ENCODE data around the gene ABHD5. TPM values are rescaled to one million over a fixed set of nuclear protein-coding genes. Genes with fewer than 3 reads are reported as not detected.
A peak's percentile ranks its signal among the peaks of the same experiment; 100 is the strongest.

The ABHD5 gene
- total RNA-seq, 1 experiment from 2014 or later, result 20.3 TPM

- Mint-ChIP-seq H3K4me1 (ENCODE audit: low read depth, unreplicated experiment) (no peaks in the 10 kb centered on the region), H3K27ac (ENCODE audit: unreplicated experiment) (no peak overlapping the region), H3K27me3 (ENCODE audit: unreplicated experiment) (no peaks in the 10 kb centered on the region)
Measured at GRCh38 chr3:43734685-43735084, 43.9 kb downstream of the ABHD5 start.

DNA sequence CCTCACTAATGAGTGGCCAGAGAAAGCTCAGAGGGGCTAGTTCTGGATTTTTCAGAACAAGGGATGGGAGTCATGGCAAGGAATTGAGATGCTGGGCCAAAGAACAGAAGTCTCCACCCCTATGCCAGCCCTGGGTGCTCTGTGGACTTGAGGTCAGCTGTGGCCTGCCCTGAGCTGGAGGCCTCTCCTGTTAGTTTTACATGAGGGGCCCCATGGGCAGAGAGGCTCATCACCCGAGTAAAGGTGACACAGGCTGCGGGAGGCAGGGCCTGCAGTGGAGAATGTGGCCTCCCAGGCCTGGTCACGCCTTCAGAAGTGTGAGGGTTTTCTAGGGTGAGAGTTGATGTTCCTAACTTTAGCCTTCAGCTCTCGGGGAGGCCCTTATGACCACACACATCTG lies 44.9 kb downstream of the ABHD5 start:
- intact Hi-C loops (cut with micrococcal nuclease; ENCODE audit: unreplicated experiment), result no loop called here
- TF ChIP-seq, protein P1, sequence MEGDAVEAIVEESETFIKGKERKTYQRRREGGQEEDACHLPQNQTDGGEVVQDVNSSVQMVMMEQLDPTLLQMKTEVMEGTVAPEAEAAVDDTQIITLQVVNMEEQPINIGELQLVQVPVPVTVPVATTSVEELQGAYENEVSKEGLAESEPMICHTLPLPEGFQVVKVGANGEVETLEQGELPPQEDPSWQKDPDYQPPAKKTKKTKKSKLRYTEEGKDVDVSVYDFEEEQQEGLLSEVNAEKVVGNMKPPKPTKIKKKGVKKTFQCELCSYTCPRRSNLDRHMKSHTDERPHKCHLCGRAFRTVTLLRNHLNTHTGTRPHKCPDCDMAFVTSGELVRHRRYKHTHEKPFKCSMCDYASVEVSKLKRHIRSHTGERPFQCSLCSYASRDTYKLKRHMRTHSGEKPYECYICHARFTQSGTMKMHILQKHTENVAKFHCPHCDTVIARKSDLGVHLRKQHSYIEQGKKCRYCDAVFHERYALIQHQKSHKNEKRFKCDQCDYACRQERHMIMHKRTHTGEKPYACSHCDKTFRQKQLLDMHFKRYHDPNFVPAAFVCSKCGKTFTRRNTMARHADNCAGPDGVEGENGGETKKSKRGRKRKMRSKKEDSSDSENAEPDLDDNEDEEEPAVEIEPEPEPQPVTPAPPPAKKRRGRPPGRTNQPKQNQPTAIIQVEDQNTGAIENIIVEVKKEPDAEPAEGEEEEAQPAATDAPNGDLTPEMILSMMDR (IDR thresholded peaks at IDR 0.05; ENCODE audit: unreplicated experiment), result no peak
- no peaks in the 10 kb centered on the region for H3K27me3 Mint-ChIP-seq (ENCODE audit: unreplicated experiment)
- H3K27ac Mint-ChIP-seq (ENCODE audit: unreplicated experiment), result no peak overlapping the region
- H3K9me3 Mint-ChIP-seq (ENCODE audit: low read depth, unreplicated experiment), result no peaks in the 10 kb centered on the region
- DNase-seq, result no peak
- no peaks in the 10 kb centered on the region for H3K36me3 Mint-ChIP-seq (ENCODE audit: insufficient read depth, unreplicated experiment)
- H3K4me3 Mint-ChIP-seq (ENCODE audit: low read depth, unreplicated experiment), result no peak overlapping the region
- no peaks in the 10 kb centered on the region for H3K4me1 Mint-ChIP-seq (ENCODE audit: low read depth, unreplicated experiment)
- CTCF ChIA-PET, result no interaction called here
- BruUV-seq (replicated peaks), result no TSS peak

More at GRCh38 chr3:43734685-43735084, 43.9 kb downstream of the ABHD5 start:
- CTCF ChIA-PET, result no interaction called here
- Mint-ChIP-seq H3K9me3 (ENCODE audit: low read depth, unreplicated experiment) (no peaks in the 10 kb centered on the region), H3K4me3 (ENCODE audit: low read depth, unreplicated experiment) (no peak overlapping the region), H3K36me3 (ENCODE audit: insufficient read depth, unreplicated experiment) (no peaks in the 10 kb centered on the region)
- BruUV-seq (replicated peaks), result no TSS peak
- DNase-seq, result no peak
- TF ChIP-seq, protein P1 (IDR thresholded peaks at IDR 0.05; ENCODE audit: unreplicated experiment), result no peak
- intact Hi-C loops (cut with micrococcal nuclease; ENCODE audit: unreplicated experiment), result no loop called here

GRCh38 chr3:43736558-43737440 lies 46.1 kb downstream of the ABHD5 start:
- H3K36me3 Mint-ChIP-seq (ENCODE audit: insufficient read depth, unreplicated experiment), result no peaks in the 10 kb centered on the region
- H3K27ac Mint-ChIP-seq (ENCODE audit: unreplicated experiment), result peak overlapping the region; percentile 47
- no peak overlapping the region for H3K4me3 Mint-ChIP-seq (ENCODE audit: low read depth, unreplicated experiment)
- intact Hi-C loops (cut with micrococcal nuclease; ENCODE audit: unreplicated experiment), result no loop called here
- CTCF ChIA-PET, result no interaction called here
- no peaks in the 10 kb centered on the region for H3K27me3 Mint-ChIP-seq (ENCODE audit: unreplicated experiment)
- BruUV-seq (replicated peaks), result no TSS peak
- H3K4me1 Mint-ChIP-seq (ENCODE audit: low read depth, unreplicated experiment), result no peaks in the 10 kb centered on the region
- DNase-seq, result no peak
- TF ChIP-seq, protein P1 (IDR thresholded peaks at IDR 0.05; ENCODE audit: unreplicated experiment), result no peak
- no peaks in the 10 kb centered on the region for H3K9me3 Mint-ChIP-seq (ENCODE audit: low read depth, unreplicated experiment)

- CTCF ChIA-PET, result no interaction called here
- BruUV-seq (replicated peaks), result no TSS peak
- intact Hi-C loops (cut with micrococcal nuclease; ENCODE audit: unreplicated experiment), result no loop called here
- H3K4me3 Mint-ChIP-seq (ENCODE audit: low read depth, unreplicated experiment), result no peak overlapping the region
- DNase-seq, result no peak
- H3K27me3 Mint-ChIP-seq (ENCODE audit: unreplicated experiment), result no peaks in the 10 kb centered on the region
- TF ChIP-seq, protein P1 (IDR thresholded peaks at IDR 0.05; ENCODE audit: unreplicated experiment), result no peak
- H3K4me1 Mint-ChIP-seq (ENCODE audit: low read depth, unreplicated experiment), result no peaks in the 10 kb centered on the region
- H3K9me3 Mint-ChIP-seq (ENCODE audit: low read depth, unreplicated experiment), result no peaks in the 10 kb centered on the region
- no peaks in the 10 kb centered on the region for H3K36me3 Mint-ChIP-seq (ENCODE audit: insufficient read depth, unreplicated experiment)
- no peak overlapping the region for H3K27ac Mint-ChIP-seq (ENCODE audit: unreplicated experiment)
Measured at GRCh38 chr3:43738305-43738704, 47.6 kb downstream of the ABHD5 start.

Measured in Calu3 (cell line).